Small intestine (tissue), 7 donors: ENCODE measurements around the gene FXYD2. TPM values are rescaled to one million over a fixed set of nuclear protein-coding genes. Genes with fewer than 3 reads are reported as not detected.

Experiments used
- DNase-seq, 2 donors: peaks; one replicate each; pipeline versions ENCODE4 v3.0.0 to v3.0.0-alpha.2; 2013
- FAIRE-seq: peaks from 2 replicates; lab custom pipeline; 2012; peaks lifted over from hg19 to GRCh38; lab: Jason Lieb, UNC
- H3K27ac ChIP-seq, 3 donors: one replicate each; pipeline ENCODE4 v1.5.1; 2013; ENCODE audit warnings: low read length in 2 of 3, mild to moderate bottlenecking in 2 of 3, control low read depth in 1 of 3, inconsistent platforms in 1 of 3, low read depth in 1 of 3, moderate library complexity in 1 of 3
- H3K27me3 ChIP-seq, 3 donors: one replicate each; pipeline ENCODE4 v1.6.1; 2013; ENCODE audit warnings: low read length in 3 of 3, inconsistent platforms in 1 of 3; ENCODE audit not compliant: control insufficient read depth in 3 of 3, insufficient read depth in 3 of 3
- H3K36me3 ChIP-seq, 3 donors: one replicate each; pipeline ENCODE4 v1.6.1; 2013; ENCODE audit warnings: low read length in 3 of 3, inconsistent platforms in 1 of 3, low read depth in 1 of 3, mild to moderate bottlenecking in 1 of 3, moderate library complexity in 1 of 3; ENCODE audit not compliant: control insufficient read depth in 3 of 3, insufficient read depth in 2 of 3
- H3K4me1 ChIP-seq, 3 donors: one replicate each; pipeline ENCODE4 v1.6.1; 2013; ENCODE audit warnings: low read length in 2 of 3, inconsistent platforms in 1 of 3, low read depth in 1 of 3, mild to moderate bottlenecking in 1 of 3, moderate library complexity in 1 of 3; ENCODE audit not compliant: control insufficient read depth in 3 of 3, insufficient read depth in 2 of 3
- H3K4me3 ChIP-seq, 3 donors: one replicate each; pipeline ENCODE4 v1.5.1; 2013; ENCODE audit warnings: low read length in 3 of 3, control low read depth in 1 of 3, inconsistent platforms in 1 of 3, low read depth in 1 of 3, mild to moderate bottlenecking in 1 of 3, moderate library complexity in 1 of 3
- H3K9me3 ChIP-seq, 2 donors: one replicate each; pipeline ENCODE4 v1.6.1; 2013; ENCODE audit warnings: low read depth in 1 of 2, low read length in 1 of 2; ENCODE audit not compliant: control insufficient read depth in 2 of 2, insufficient read depth in 1 of 2
- WGBS, 3 donors: extraction: QIAGEN DNeasy Blood & Tissue Kit; methylation state at CpG; one replicate each; pipeline ENCODE4 v1.1.7; 2013; 5-methylcytosine and 5-hydroxymethylcytosine counted together
- polyA plus RNA-seq, 4 donors: library from polyadenylated mRNA; stranded (reverse) in 3 of 4; unstranded in 1 of 4; fragments of 200-250 nt in 3 of 4; fragments of 120-200 nt in 1 of 4; gene quantifications; one replicate each; pipeline versions ENCODE4 v1.2.1 to v1.2.3, GENCODE V29; 2013
- donor health status: healthy with polysubstance abuse.
- donor health status: control.
- donor health status: control.
- donor health status: Bipolar disorder and iron deficiency.
- donor health status: healthy.

The FXYD2 gene
- polyA plus RNA-seq, 4 donors = 2.2 to 136 (median 3.2) TPM; not detected in 1

DNA sequence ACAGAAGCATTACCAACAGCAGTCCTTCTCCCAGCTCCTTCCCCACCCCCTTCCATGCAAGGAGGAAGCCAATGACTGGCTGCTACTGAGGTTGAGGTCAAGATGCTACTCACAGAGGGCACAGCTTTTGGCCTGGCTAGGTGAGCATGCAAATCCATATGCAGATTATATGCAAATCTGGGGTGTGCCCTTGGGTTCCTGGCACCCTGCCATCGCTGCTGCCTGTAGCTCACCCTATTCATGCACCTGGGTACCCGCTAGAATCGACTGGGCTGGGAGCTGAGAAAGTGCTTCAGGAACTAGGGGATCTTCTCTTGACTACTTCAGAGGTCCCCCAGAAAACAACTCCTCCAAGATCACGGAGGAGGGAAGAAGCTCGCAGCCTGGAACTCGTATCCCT is 31.6 kb downstream of the FXYD2 start:
- Histone ChIP-seq H3K9me3 (no peaks in the 10 kb centered on the region), H3K27ac (no peak overlapping the region), H3K4me3 (no peak overlapping the region), H3K27me3 (peaks cover 2 to 50% (median 17%) of the 10 kb centered on the region in 3 donors), H3K4me1 (peaks cover 0 to 14% (median 6%) of the 10 kb centered on the region in 3 donors), H3K36me3 (no peaks in the 10 kb centered on the region)
- no peak for DNase-seq
- FAIRE-seq = no peak
- WGBS, 3 donors = 71 to 88% (median 83%) methylated on average over 6 of the region's 6 CpGs

DNA sequence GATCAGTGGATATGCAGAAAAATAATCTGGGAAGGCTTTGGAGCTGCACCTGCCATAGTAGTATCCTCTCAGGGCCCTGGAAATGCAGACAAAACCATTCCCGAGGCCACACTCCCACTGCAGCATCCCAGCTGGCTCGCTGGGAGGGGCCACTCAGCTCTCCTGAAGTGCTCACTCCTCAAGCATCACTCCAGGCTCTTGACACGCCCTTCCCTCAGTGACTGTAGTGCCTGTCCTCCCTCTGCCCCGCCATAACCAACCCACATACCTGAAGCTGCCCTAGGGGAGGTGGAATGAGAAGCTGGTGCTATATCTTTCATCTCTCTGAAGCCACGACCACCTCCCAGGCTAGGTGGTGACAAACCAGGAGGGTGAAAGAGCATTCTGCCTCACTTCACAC is 32.3 kb downstream of the FXYD2 start:
- 58 to 77% (median 67%) methylated on average over 4 to 5 of the region's 5 CpGs for WGBS, 3 donors
- H3K27me3 ChIP-seq = peaks cover 2 to 46% (median 15%) of the 10 kb centered on the region in 3 donors

DNA sequence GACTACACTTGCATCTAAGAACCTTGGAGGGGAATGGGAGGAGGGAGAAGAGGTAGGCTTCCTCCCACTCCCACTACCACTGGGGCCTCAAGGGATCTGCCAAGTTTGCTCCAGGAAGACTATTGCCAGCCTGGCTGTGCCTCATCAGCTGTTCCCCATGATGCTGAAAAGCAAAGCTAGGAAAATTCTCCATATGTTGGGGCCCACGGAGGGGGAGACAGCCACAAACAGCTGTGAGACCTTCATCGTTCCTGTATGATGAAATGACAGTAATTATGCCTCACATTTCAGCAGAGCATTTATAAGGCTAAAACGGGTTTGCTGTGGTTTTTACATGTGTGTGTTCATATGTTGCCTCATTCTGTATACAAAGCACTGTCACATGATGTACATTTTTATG is 34.3 kb downstream of the FXYD2 start:
- H3K36me3 ChIP-seq = no peaks in the 10 kb centered on the region
- WGBS, 3 donors = 49 to 61% (median 55%) methylated on average over 3 of the region's 3 CpGs

More for the DNA sequence above, 32.3 kb downstream of the FXYD2 start:
- FAIRE-seq (no peak), DNase-seq (no peak)
- Histone ChIP-seq H3K27ac (no peak overlapping the region), H3K9me3 (no peaks in the 10 kb centered on the region), H3K4me1 (peaks cover 0 to 14% (median 6%) of the 10 kb centered on the region in 3 donors), H3K4me3 (no peak overlapping the region), H3K36me3 (no peaks in the 10 kb centered on the region)

DNA sequence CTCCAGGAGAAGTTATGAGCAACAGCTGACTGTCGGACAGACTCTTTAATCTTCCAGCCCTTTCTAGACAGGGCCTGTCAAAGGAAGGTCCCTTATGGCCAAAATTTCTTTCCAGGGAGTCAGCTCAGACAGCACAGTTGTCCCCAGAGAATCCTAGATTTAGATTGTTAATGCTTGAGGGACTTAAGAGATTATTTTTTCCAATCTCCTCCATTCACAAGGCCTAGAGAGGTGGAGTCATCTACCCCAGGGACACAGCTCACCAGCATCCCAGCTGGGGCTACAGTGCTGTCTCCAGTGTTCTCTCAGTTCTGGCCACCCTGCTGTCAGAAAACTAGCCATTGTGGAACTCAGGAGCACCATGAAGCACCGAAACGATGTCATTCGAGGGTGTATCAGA is 35.3 kb downstream of the FXYD2 start:
- H3K36me3 ChIP-seq = no peaks in the 10 kb centered on the region
- H3K27me3 ChIP-seq = peaks cover 0 to 20% (median 8%) of the 10 kb centered on the region in 3 donors
- H3K9me3 ChIP-seq = no peaks in the 10 kb centered on the region
- WGBS, 3 donors = 78 to 86% (median 85%) methylated on average over 4 of the region's 4 CpGs
- DNase-seq (no peak), FAIRE-seq (no peak)
- H3K4me1 ChIP-seq = peaks cover 0 to 9% (median 0%) of the 10 kb centered on the region in 3 donors
- no peak overlapping the region for H3K4me3 ChIP-seq
- no peak overlapping the region for H3K27ac ChIP-seq

More for the DNA sequence above, 34.3 kb downstream of the FXYD2 start:
- no peak for FAIRE-seq
- Histone ChIP-seq H3K27ac (no peak overlapping the region), H3K27me3 (peaks cover 0 to 29% (median 9%) of the 10 kb centered on the region in 3 donors), H3K4me1 (peaks cover 0 to 12% (median 0%) of the 10 kb centered on the region in 3 donors), H3K4me3 (no peak overlapping the region), H3K9me3 (no peaks in the 10 kb centered on the region)
- DNase-seq = no peak

DNA sequence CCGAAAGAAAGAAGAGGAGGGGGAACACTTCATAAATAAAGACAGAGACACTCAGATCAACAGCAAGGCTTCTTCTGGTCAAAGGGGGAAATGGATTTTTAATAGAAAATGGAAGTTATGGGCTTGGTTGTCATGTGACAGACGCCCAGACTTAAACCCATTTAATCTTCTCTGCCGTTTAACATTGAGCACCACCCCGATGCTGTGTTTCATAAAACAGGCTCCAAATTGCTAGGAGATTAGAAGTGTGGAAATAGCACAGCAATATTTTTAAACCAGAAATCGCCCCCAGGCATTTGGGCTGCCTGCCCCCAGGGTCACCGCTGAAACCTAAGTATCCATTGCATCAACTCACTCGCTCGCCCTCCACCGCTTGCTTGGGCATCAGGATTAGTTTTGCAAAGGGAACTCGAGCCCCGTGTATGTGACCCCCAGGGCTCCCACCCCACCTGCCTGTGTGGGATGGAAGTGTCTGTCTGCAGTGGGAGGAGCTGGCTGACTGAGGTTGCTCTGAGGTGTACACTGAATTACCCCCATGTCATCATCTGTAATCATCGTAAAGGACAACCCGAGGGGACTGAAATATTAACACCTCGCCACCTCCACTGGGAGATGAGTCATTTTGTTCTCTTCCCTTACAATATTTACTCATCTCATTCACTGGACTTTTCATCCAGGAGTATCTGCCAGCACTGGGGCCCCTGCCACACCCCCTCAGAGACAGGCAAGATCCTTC is 38.2 kb downstream of the FXYD2 start:
- Histone ChIP-seq H3K9me3 (no peaks in the 10 kb centered on the region), H3K4me3 (no peak overlapping the region), H3K4me1 (peaks cover 0 to 9% (median 3%) of the 10 kb centered on the region in 3 donors), H3K27me3 (peaks cover 0 to 10% (median 6%) of the 10 kb centered on the region in 3 donors), H3K36me3 (no peaks in the 10 kb centered on the region), H3K27ac (no peak overlapping the region)
- peak in 1 of 2 donors; percentile 75 for DNase-seq
- WGBS, 3 donors = 46 to 57% (median 54%) methylated on average over 14 of the region's 14 CpGs
- no peak for FAIRE-seq

DNA sequence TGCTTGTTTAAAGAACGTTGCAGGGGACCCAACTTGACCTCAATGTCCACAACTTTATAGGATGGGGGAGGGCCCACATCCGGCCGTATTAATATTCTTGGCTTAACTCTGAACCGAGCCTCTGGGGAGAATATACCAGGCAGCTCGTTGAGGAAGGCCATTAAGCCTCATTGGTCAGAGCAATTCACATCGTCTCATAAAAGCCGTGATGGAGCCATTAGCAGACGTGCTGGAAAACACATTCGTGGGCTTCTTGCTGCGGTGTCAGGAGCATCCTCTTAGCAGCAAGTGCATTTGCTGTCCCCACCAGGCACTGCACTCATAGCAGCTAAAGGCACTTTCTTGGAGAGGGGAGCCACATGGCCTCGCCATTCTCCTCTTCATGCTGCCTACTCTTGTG is 42.4 kb downstream of the FXYD2 start:
- Histone ChIP-seq H3K9me3 (no peaks in the 10 kb centered on the region), H3K4me1 (peaks cover 0 to 9% (median 3%) of the 10 kb centered on the region in 3 donors), H3K36me3 (peaks cover 0 to 5% (median 0%) of the 10 kb centered on the region in 3 donors), H3K27ac (no peak overlapping the region), H3K27me3 (peaks cover 0 to 10% (median 6%) of the 10 kb centered on the region in 3 donors), H3K4me3 (no peak overlapping the region)
- 64 to 83% (median 73%) methylated on average over 11 of the region's 11 CpGs for WGBS, 3 donors
- no peak for FAIRE-seq
- DNase-seq = no peak

DNA sequence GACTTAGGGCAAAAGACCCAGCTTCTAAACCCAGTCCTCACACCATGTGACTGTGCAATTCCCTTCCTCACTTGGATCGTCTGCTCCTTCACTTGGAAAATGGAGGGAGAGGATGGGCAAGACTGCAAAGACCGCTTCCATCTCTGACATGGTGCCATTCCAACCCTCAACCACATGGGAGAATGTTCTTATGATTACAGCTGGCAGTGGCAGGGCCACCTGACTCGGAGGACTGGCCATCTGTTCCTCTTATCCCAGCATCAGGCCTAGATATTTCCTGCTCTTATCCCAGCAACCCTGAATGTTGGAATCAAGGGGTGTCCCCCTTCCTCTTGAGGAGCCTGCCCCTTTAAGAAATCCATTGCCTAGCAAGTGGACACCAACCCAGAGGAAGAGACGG is 42.9 kb downstream of the FXYD2 start:
- DNase-seq = no peak
- Histone ChIP-seq H3K4me3 (no peak overlapping the region), H3K4me1 (peaks cover 0 to 5% (median 3%) of the 10 kb centered on the region in 3 donors), H3K27me3 (peaks cover 0 to 10% (median 6%) of the 10 kb centered on the region in 3 donors), H3K9me3 (no peaks in the 10 kb centered on the region), H3K36me3 (peaks cover 0 to 5% (median 0%) of the 10 kb centered on the region in 3 donors), H3K27ac (no peak overlapping the region)
- no peak for FAIRE-seq
- 73 to 77% (median 74%) methylated on average over 4 of the region's 4 CpGs for WGBS, 3 donors

DNA sequence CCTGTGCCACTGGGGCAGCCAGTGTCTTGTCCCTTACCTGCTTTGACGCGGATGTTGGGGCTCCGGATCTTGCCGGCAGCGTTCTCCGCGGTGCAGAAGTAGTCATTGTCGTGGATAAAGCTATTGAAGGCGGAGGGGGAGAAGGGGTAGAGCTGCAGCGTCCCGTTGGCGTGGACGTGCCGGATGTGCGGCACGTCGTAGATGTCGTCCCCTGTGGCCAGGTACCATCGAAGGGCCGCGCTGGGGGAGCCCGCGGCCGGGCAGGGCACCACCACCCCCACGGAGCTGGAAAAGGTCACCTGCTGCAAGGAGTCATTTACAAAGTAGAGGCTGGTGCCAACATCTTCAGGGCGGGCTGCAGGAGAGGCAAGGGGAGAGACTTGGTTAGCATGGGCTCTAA is 44.1 kb downstream of the FXYD2 start:
- 88 to 90% (median 88%) methylated on average over 26 of the region's 26 CpGs for WGBS, 3 donors
- Histone ChIP-seq H3K4me3 (no peak overlapping the region), H3K27ac (no peak overlapping the region), H3K9me3 (no peaks in the 10 kb centered on the region), H3K27me3 (peaks cover 0 to 12% (median 6%) of the 10 kb centered on the region in 3 donors), H3K36me3 (peaks cover 0 to 5% (median 0%) of the 10 kb centered on the region in 3 donors), H3K4me1 (peaks cover 0 to 3% (median 0%) of the 10 kb centered on the region in 3 donors)
- FAIRE-seq = no peak
- DNase-seq = no peak
